PC-3 (cell line): ENCODE measurements around the gene TMTC2.

Experiments used
- CTCF ChIP-seq: fragments of 300-600 bp; sonication (generic); conservative IDR thresholded peaks from 2 replicates; pipeline ENCODE4 v1.5.1; 2017; ENCODE audit warnings: antibody characterized with exemption, low read depth, mild to moderate bottlenecking, low read length
- EZH2 ChIP-seq: fragments of 300-600 bp; sonication (generic); IDR thresholded peaks from one replicate; pipeline ENCODE4 v1.6.1; 2017; ENCODE audit warnings: antibody characterized with exemption, mild to moderate bottlenecking, low read length; ENCODE audit not compliant: unreplicated experiment
- EZH2phosphoT487 ChIP-seq: fragments of 300-600 bp; sonication (generic); IDR thresholded peaks from 2 replicates; pipeline ENCODE4 v1.6.1; 2018; ENCODE audit warnings: mild to moderate bottlenecking, antibody characterized with exemption, low read length, borderline replicate concordance

- no peak for TF ChIP-seq EZH2phosphoT487
- no peak for TF ChIP-seq EZH2
- no peak for TF ChIP-seq CTCF
Measured at GRCh38 chr12:83145325-83145840, 458.7 kb downstream of the TMTC2 start.
